PFSK-1 (cell line): ENCODE data around the gene TMEM156.

ENCODE experiments used
- FOXP2 ChIP-seq: optimal IDR thresholded peaks from 2 replicates; pipeline ENCODE3; 2011; ENCODE audit warnings: borderline replicate concordance, control low read depth, inconsistent platforms; ENCODE audit not compliant: insufficient read depth; ENCODE audit errors: extremely low read length, extremely low read depth
- POLR2AphosphoS5 ChIP-seq: IDR thresholded peaks from 2 replicates; pipeline ENCODE4 v1.6.1; 2012; ENCODE audit warnings: low read depth, mild to moderate bottlenecking, control low read depth, low read length, moderate library complexity
- REST ChIP-seq, 2 experiments: IDR thresholded peaks; 2 replicates each; pipeline versions ENCODE4 v1.6.1 to v1.8.0; 2011 to 2012; ENCODE audit warnings: low read depth in 2 of 2, low read length in 2 of 2, control low read depth in 1 of 2, inconsistent platforms in 1 of 2, mild to moderate bottlenecking in 1 of 2, moderate library complexity in 1 of 2; ENCODE audit not compliant: insufficient read depth in 1 of 2
- SIN3A ChIP-seq: IDR thresholded peaks from 2 replicates; pipeline ENCODE4 v1.6.1; 2012; ENCODE audit warnings: mild to moderate bottlenecking, low read length, moderate library complexity, borderline replicate concordance; ENCODE audit not compliant: insufficient read depth
- TAF1 ChIP-seq: IDR thresholded peaks from 2 replicates; pipeline ENCODE4 v1.6.1; 2012; ENCODE audit warnings: low read length, control low read depth, borderline replicate concordance; ENCODE audit not compliant: insufficient read depth

Gene TMEM156

GRCh38 chr4:38920677-38921076, 111.5 kb downstream of the TMEM156 start:
- TF ChIP-seq SIN3A: no peak
- TF ChIP-seq FOXP2: no peak
- TF ChIP-seq REST (IDR thresholded peaks at IDR 0.05; ENCODE audit: insufficient read depth in 1 of 2, low read depth in 2 of 2, low read length in 2 of 2): no peak
- TF ChIP-seq POLR2AphosphoS5: no peak
- no peak for TF ChIP-seq TAF1

- TF ChIP-seq POLR2AphosphoS5 (no peak), FOXP2 (no peak), SIN3A (no peak), TAF1 (no peak), REST (IDR thresholded peaks at IDR 0.05; ENCODE audit: insufficient read depth in 1 of 2, low read depth in 2 of 2, low read length in 2 of 2) (no peak)
Observed at GRCh38 chr4:38920186-38920585, 112.0 kb downstream of the TMEM156 start.

GRCh38 chr4:38919494-38919893, 112.7 kb downstream of the TMEM156 start:
- TF ChIP-seq SIN3A (no peak), POLR2AphosphoS5 (no peak), TAF1 (no peak)

- TF ChIP-seq POLR2AphosphoS5 (no peak), FOXP2 (no peak), REST (IDR thresholded peaks at IDR 0.05; ENCODE audit: insufficient read depth in 1 of 2, low read depth in 2 of 2, low read length in 2 of 2) (no peak), SIN3A (no peak), TAF1 (no peak)
Observed at GRCh38 chr4:38917481-38918025, 114.7 kb downstream of the TMEM156 start.
